ENCODE results near the gene UCP2. TPM values are rescaled to one million over a fixed set of nuclear protein-coding genes. Genes with fewer than 3 reads are reported as not detected.
A peak's percentile ranks its signal among the peaks of the same experiment; 100 is the strongest.
"Not testable (repeated sequence)": the region's sequence is repeated elsewhere in the genome, so short reads cannot be mapped to it uniquely, and the experiment has no call there.

The UCP2 gene
- polyA plus RNA-seq, 10 donors, result 117 to 201 (median 142) TPM

DNA sequence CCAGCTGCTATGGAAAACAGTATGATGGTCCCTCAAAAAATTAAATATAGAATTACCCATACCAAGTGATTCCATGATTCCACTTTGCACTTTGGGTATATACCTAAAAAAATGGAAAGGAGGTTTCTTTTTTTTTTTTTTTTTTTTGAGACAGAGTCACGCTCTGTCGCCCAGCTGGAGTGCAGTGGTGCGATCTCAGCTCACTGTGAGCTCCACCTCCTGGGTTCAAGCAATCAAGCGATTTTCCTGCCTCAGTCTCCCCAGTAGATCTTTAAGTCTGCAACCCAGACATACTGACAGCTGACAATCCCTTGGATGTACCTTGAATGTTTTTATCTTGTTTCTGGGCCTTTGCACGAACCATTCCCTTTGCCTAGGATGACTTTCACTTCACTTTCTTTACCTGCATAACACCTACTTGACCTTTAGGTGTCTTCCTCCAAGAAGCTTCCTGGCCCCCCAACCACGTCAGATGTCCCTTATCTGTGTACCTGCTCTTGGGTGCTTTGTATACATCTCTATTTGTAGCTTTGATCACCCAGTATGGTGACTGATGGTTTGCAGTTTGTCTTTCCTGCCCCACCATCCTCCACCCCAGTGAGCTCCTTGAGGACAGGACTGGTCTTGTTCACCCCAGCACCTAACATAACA is 14.6 kb upstream of the UCP2 start:
- DNase-seq, result no peak

- no peak for DNase-seq
These were observed 13.6 kb upstream of the UCP2 start for GRCh38 chr11:73996161-73996747.

DNA sequence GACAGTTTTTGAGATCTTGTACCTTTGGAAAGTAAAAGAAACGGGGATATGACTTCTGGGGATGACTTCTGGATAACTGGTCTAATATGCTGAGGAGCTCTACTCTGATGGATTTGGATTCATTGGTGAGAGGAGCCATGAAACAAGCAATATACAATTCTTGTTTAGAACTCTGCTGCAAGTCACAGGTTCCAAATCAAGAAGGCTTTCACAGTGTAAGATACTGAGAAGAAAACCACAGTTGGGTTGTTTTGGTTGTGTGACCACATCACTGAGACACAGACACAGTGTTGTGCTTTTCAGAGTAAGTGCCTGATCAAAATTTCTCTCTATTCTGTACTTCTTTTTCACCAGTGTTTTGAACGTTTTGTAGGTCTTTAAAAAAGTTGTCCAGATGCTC is 13.1 kb upstream of the UCP2 start:
- DNase-seq, result no peak

GRCh38 chr11:73995247-73995646 is 12.6 kb upstream of the UCP2 start:
- no peak for DNase-seq

DNA sequence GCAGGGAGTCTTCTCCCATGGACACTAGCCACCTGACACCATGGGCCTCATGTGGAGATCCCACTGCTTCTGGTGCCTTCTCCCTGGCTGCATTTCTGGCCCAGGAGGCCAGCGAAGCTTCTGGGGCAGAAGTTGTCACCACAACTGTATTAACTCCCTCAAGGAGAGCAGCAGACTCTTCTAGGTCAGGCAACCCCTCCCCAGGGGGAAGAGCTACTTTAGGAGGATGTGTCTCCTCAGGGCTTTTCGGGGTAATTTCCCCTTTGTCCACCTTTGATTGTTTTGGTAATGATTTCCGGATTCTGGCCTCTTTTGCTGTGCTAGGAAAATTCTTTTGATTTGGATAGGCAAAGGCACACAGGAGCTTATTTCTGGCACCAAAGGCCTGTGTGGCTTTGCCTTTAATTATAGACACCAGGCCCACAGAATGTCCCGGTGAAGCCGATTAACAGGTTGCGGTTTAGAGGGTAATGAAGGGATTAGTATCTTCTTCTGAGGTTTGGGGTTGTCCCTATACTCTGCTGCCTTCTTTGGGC is 8.9 kb upstream of the UCP2 start:
- DNase-seq, result no peak

DNA sequence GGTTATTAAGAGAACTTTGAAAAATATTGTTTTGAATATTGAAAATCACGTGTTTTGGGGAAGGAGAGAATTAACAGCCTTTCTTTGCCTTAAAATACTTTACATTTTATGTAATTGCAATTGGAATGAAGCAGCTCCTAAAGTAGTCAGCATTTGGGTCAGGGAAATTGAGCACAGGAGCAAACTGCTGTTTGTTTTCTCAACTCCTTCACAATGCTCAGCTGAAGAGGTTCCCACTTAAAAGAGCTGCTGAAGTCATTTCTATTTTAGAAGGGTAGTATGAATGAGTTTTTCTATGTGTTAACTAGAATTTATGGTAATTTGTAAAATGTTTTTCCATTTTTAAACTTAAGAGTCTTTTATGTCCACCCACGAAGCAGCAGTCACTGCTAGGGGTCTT is 8.1 kb upstream of the UCP2 start:
- DNase-seq, result no peak

- DNase-seq, result no peak
These were observed 6.5 kb upstream of the UCP2 start for GRCh38 chr11:73989156-73989555.

GRCh38 chr11:73988227-73988626 is 5.6 kb upstream of the UCP2 start:
- DNase-seq, result no peak

DNA sequence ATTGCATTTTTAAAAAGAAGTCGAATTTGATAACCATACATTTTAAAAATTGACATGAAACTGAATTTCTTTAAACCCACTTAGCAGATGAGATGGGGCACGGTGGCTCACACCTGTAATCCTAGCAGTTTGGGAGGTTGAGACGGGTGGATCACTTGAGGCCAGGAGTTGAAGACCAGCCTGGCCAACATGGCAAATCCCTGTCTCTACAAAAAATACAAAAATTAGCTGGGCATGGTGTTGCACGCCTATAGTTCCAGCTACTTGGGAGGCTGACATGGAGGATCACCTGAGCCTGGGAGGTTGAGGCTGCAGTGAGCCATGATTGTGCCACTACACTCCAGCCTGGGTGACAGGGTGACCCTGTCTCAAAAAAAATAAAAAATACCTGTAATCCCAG is 3.0 kb upstream of the UCP2 start:
- DNase-seq, result not testable (repeated sequence)

- DNase-seq, result peak; percentile 39 to 43 (median 42)
These were observed 1.3 kb upstream of the UCP2 start for GRCh38 chr11:73983741-73984538.

DNA sequence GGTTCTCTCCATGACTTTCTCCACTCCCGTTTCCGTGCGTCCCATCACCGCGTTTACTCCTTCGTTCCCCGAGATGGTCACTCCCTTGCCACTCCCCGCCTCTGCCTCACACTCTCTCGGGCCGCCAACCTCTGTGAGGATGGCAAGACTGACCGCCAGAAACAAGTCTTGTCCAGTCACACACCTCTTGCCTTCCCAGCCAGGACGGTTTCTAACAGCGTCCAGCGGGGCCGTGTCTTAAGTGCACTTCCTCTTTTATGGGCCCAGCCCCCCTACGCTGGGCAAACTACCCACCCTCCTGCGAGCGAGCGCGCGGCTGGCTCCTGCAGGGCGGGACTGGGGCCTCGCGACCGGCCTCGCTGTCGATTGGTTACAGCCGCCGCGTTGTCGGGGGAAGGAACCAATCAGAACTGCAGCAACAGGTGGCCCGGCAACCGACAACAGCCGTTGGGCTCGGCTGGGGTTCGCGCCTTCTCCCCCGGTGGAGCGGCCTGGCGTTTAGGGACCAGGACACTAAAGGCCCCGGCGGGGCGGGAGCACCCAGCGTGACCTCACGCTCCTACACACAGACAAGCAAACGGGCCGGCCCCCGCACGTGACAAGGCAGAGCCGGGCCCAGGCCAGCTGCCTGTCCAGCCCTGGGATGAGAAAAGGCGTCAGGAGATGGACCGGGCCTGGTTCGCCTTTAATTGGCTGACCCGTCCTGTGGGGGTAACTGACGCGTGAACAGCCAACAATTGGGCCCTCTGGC is 522 bp upstream of the UCP2 start:
- peak; percentile 86 to 95 (median 89) for DNase-seq

GRCh38 chr11:73981051-73981805 is 1.4 kb downstream of the UCP2 start:
- no peak for DNase-seq

GRCh38 chr11:73980001-73980961 is 2.4 kb downstream of the UCP2 start:
- DNase-seq, result peak in 1 of 3 donors; percentile 45

DNA sequence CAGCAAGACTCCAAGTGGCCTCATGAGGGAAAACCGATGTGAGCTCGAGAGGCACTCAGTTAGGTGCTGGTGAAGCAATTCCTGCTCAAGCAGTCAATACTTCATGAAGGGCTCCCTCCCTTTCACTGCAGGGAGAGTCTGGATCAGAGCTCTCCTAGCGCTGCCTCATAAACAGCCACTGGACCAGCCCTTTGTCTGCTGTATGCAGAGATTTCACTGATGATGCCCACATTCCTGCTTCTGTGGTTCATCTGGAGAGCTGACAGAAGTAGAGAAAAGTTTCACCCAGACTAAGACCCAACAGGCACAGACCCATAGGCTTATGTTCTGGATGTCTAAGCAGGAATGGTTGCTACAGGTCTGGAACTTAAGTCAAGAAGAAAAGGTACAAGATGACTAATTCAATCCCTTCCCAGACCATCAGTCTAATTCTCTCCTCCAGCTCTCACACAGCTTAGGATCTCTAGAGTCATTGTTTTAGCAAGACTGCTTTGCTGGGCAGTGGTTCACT is 4.0 kb downstream of the UCP2 start:
- DNase-seq, result no peak

GRCh38 chr11:73977856-73978519 is 4.7 kb downstream of the UCP2 start:
- DNase-seq, result no peak

GRCh38 chr11:73976451-73977151 is 6.0 kb downstream of the UCP2 start:
- DNase-seq, result no peak

GRCh38 chr11:73975479-73975757 is 7.2 kb downstream of the UCP2 start:
- DNase-seq, result no peak

GRCh38 chr11:73974604-73975478 is 7.8 kb downstream of the UCP2 start:
- DNase-seq, result no peak

Measured in muscle of back (tissue), 11 donors.